ENCODE results near the gene BNC2.

GRCh38 chr9:16434526-16434925, 435.9 kb downstream of the BNC2 start:
- no peak for TF ChIP-seq YY1 (IDR thresholded peaks at IDR 0.05; ENCODE audit: low read depth)
- TF ChIP-seq EP300 (IDR thresholded peaks at IDR 0.05; ENCODE audit: borderline replicate concordance), result no peak
- no peak for TF ChIP-seq EGR1 (IDR thresholded peaks at IDR 0.05)
- no peak for TF ChIP-seq CREB1 (IDR thresholded peaks at IDR 0.05; ENCODE audit: low read depth)
- no peak for TF ChIP-seq CEBPB (IDR thresholded peaks at IDR 0.05)

Measured in Ishikawa (cell line).